CD4-positive, alpha-beta T cell treated with Interleukin-17A for 1 hour (primary cell): ENCODE measurements around the gene ABLIM2.

Experiments
- DNase-seq: peaks from one replicate; pipeline ENCODE4 v3.0.0-alpha.2; 2020

ABLIM2 gene

DNA sequence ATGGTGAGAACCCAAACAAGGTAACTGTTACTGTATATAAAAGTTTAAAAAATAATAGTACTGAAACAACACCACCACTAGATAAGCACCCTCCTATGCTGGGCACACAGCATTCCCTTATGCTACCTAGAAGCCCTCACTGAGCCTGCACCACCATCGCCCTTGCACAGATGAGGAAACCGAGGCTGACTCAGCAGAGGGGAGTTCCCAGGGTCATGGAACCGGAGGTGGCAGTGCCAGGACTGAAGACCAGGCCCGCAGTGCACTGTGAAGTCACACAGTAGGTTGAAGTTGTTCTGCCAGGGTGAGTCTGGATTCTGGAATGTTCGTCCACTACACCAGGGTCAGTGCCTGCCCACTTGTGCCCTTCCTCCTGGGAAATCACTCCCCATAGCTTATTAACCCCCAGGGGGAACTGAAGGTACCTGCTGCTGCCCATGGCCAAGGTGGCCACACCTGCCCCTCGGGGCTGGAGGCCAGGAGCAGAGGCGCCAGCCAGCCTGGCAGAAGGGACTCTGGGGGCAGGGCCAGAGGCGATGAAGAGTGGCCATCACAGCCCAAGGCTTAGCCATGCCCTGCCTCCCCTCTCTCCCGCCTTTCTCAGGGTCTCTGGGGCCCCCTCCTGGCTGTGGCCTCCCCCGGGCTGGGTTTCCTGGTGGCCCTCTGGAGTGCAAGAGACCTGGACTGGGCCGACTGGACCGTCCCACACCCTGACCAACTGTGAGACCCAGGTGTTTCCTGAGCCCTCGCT is 15.1 kb upstream of the ABLIM2 start:
- no peak for DNase-seq

DNA sequence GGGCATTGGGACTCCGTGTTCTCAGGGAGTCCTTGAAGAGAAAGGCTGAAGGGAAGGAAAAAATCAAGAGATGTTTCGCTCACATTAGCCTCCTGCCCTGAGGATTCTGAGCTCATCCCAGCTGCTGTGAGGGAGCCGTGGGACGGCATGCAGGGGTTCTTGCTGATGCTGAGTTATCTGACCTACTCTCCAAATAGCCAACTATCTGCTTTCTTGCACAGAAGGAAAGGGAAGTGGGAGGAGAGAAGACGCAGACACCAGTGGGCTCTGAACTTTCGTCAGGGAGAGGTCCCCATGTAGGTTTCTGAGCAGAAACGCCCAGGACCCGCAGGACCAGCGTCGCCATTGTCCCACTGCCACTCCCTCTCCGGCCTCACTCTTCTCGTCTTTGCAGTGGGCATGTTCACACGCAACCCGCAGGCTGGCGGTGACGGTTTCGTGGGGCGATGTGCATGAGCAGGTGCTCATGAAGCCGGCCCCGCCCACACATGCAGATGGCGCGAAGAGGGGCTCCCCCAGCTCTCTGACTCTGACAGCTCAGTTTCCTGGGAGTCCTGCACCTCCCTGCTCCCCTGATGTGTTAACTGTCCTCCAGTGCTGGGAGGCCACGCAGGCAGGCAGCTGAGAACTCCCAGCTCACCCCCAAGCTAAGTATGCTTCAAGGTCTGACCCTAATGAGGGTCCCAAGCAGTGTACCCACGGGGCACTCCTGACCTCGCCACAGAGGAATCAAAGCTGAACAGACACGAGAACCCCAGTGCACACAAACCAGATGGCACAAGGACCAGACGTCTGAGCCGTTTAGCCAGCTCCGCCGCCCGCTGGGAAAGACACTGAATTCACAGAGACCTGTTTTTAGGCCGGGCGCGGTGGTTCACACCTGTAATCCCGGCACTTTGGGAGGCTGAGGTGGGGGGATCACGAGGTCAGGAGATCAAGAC is 13.6 kb upstream of the ABLIM2 start:
- no peak for DNase-seq

DNA sequence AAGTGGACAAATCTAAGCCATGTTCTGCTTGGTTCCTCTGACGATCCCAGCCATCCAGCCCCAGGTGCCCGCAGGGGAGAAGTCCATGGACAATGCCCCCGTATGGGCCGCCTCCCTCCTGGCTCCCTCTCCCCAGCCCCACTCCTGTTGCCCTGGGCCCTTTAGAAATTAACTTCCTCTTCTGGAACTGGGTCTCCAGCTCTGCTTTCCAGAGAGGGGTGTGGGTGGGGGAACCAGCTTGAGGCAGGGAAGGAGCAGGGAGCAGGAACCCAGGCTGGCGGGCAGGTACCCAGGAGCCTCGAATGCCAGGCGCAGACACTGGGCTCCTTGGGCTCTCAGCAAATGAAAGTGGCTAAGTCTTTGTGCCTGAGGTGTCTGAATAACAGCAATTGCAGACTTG is 12.7 kb upstream of the ABLIM2 start:
- no peak for DNase-seq

DNA sequence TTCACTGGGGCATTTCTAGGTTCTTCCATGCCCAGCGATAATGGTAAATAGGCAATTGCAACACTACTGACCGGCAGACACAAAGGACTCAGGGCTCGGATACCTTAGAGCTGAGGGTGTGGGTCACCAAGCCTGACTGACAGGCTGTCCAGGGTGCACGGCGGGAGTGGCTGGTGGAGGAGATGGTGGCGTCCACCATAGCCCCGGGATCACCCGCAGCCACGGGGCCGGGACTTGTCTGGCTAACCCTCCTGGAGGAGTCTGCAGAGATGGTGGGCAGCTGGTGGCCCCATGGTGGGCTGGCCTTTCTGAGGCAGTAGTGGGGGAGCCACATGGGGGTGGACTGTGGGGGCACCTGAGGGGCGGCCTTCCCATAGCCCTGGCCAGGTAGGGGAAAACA is 11.7 kb upstream of the ABLIM2 start:
- no peak for DNase-seq

DNA sequence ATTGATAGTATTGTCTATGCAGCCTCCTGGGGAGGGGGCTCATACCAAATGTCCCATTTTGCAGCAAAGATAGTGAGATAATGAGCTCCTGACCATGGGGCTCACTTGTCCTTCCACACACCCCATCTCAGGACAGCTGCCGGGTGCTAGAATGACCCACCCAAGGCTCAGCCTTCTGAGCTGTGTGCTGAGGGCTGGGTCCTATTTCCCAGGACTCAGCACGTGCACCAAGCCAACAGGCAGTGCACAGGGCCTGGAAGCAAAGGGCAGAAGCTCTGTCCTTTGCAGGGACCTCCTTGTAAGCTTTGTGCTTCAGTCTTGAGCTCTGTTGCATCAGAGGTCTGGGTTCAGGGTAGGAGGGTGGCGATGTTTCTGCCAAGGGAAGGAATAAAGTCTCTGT is 11.2 kb upstream of the ABLIM2 start:
- no peak for DNase-seq

DNA sequence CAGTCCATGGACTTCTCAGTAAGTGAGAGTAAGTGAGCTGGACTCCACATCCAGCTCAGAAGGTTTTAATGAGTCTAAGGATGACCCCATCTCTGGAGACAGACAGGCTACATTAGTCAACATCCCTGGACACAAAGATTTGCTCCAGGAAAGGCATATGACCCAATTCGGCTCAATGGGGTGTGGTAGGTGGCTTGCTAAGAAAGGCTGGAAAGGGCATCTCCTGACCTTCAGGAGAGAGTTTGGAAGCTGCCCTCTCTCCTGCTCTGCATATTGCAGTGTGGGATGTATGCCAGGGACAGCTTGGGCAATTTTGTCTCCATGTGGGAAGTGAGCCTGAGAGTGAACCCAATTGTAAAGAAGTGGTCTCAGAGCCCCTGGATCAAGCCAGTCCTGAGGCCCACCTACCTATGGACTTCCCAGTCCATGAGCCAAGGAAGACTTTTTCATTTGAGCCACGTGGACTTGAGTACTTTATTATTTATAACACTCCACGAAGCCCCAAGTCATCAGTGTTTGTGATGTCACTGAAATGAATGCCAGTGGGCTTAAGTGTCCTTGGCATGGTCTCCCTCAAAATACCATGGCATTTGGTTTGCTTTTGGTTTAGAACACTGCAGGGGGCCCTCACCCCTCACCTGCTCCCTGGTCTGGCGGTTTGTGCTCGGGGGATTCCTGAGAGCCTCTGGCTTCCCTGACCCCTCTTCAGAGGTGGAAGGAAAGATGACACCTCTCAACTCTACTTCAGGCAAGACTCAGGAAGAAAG is 10.4 kb upstream of the ABLIM2 start:
- DNase-seq = no peak

DNA sequence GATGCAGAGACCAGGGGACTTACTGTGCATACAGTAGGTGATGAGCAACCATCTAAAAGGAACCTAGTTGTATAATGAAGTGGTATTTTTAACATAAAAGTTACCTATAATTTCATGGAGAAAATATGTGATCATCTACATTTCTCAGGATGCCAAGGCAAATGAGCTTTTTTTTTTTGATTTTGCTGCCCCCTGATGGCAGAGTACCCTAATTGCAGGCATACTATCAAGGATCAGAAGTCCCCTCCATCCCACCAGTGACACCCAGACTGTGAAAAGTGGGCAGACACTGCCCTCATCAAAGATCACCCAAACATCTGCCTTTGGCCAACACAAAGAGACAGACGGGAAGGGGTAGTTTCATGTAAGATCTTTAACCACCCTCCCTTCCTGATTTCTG is 9.6 kb upstream of the ABLIM2 start:
- DNase-seq = no peak

DNA sequence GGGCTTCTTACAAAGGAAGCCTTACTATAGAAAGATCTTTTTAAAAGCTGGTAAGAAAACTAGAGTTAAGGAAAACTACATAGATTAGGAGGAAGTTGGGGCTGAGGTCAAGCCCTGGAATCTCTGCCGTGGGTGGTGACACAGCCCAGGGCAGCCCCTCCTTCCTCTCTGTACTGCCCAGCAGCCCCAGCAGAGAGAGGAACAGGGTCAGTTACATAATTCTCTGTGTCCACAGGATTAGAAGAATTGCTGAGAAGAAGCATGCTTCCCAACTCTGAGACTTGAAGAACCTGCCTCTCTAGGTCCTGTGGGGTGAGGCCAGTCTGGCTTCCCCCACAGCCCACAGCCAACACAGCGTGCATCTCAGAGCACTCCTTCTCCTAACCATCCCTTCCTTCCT is 9.2 kb upstream of the ABLIM2 start:
- DNase-seq = no peak

DNA sequence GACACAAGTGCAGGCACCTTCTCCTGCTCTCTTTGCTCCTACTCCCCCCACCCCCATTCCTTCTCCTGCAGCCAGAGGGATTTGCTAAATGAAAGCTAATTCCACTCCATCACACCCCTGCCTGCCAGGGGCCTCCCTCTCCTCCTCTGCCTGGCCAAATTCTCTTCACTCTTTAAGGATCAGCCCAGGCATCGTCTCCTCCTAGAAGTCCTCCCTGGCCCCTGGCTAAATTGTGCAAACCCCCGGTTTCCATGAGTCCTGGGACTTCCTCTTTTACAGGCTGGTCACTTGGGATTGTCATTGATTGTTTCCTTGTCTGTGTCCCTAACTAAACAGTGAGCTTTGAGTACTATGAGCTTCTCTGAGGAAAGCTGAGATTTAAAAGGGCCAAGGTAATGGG is 8.7 kb upstream of the ABLIM2 start:
- DNase-seq = no peak

DNA sequence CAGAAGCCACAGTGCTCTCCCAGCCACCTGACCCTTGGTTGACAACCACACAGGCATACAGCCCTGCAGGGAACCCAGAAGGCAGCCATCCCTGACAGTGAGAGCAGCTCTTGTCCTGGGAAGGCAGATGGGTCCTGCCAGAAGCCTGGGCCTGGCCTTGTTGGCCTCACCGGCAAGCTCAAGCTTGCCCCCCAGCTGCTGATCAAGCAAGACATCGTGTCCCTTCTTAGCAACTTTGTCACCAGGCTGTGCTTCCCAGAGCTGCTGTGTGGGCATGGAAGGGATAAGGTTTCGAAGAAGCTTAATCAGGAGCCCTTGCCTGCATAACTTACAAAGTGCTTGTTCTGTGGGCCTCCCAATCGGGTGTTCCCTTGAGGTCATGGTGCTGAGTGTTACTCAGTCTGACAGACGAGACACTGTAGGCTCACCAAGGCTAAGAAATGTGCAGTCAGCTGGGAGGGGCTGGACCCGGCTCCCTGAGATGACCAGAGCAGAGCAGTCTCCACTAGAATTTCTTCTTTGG is 6.8 kb upstream of the ABLIM2 start:
- DNase-seq = no peak

DNA sequence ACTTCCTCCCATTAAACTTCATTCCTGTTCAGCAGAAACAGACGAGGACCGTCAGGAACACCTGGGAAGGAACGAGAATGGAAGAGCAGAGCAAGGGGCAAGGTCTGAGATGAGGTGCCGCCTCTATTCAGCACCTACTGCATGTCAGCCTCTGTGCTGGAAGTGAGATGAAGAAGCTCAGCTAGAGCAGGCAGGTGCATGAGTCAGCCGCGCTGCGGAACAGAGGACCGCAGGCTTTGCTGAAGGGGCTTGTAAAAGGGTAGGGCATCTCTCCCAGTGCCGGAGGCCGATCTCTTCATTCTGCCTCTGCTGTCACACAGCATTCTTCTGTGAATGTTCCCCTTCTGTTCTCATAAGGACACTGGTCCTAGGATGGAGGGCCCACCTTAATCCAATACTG is 6.1 kb upstream of the ABLIM2 start:
- no peak for DNase-seq

DNA sequence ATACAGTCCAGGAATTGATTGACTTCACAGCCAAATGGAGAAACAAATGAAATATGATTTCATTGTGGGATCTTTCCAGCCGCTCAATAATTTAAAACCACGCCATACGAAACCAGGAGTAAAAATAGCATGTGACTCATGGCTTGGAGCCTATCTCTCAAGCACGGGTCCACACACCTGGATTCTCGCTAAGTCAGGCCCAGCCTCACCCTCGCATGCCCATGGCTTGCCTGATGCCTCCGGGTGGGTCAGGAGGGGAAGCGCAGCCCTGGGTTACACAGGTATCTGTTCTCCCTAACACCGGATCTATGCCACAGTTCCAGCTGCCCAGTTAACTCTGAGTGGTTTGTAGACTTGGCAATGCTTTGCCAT is 5.6 kb upstream of the ABLIM2 start:
- DNase-seq = no peak

DNA sequence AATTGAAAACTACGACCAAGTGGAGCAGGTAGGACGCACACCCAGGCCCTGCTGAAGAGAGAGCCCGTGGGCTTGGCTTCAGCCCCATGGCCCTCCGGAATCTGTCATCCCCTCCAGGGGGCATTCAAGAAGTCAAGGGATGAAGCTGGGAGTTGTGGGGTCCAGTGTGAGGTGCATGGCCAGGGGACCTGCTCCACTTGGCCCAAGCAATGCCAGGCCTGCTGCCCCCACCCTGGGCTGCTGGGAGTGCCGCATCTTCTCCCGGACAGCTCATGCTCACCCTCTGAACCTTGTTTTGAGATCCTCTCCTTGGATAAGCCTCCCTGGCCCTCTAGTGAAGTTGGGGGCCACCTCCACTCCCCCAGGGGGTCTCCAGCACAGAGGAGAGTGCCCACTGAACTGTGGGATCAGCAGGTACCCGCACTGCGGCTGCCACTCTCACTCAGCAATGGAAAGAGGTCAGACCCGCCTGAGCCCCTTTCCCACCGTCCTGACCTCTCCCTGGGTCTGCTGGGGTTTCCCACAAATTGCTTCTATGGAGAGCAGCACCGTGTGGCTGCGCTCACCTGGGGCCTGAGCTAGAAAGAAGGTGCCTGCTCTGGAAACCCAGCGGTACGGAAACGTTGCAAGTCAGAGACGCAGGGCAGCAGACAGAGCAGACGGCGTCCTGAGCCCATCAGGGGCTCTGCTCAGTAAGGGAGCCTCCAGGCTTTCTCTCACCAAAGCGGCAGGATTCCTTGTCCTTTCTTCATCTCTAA is 5.0 kb upstream of the ABLIM2 start:
- no peak for DNase-seq

DNA sequence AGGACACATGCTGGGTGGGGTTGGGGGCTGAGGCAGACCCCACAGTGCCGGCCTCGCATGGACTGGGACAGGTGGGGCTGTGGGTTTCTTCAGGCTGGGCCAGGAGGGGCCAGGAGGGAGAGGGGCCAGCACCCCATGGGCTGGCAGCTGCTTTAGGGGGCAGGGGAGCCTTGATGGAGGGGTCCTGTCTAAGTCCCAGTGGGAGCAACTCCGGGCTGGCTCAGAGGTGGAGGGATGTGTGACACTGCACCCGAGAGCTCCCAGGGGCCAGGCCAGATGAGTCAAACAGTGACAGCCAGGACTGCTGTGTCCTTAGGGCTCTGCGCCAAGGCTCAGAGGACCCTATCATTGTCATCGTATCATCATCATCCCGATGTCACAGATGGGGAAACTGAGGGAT is 4.4 kb upstream of the ABLIM2 start:
- no peak for DNase-seq

DNA sequence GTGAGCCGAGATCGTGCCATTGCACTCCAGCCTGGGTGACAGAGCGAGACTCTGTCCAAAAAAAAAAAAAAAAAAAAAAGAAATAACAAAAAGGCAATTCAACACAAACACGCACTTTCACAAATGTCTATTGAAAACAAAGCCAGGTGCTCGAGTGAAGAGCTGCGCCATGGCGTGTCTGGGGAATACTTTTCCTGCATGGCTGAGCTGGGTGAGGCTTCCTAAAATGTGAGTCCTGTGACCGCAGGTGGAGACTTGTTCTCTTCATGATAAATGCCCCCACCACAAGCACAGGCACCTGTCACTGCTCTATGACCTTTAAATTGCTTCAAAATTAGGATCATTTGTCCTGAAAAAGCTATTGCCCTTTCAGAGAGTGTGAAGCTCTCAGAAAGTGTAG is 4.0 kb upstream of the ABLIM2 start:
- DNase-seq = no peak

DNA sequence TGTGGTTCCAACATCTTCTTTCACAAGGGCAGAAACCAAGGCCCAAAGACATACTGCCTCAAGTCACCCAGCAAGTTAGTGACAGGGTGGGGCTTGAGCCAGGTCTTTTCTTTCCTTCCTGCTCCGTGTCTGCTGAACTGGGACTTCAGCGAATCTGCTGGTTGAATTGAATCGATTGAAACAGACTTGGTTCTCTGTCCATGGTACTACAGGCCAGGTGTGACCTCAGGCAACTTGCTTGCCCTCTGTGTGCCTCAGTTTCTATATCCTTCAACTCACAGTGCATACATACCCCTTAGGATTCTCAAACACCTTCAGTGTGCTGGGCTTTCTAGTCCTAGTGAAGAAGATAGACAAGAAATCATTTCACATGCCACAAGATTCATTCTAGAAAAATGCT is 2.0 kb upstream of the ABLIM2 start:
- DNase-seq = no peak

DNA sequence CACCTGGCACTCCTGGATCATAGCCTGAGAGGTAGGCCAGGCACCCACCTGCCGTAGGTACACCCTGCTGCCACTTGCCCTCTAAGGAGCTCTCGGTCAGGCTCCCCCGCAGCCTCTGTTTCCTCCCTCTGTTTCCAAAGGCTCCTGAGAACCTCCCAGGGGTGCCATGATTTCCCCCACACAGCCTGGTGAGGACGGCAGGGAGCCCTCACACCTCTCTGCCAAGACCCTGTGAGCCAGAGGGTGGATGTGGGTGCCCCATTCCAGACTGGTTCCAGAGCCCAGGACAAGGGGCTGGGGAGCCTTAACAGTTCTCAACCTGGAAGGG is 1.6 kb upstream of the ABLIM2 start:
- no peak for DNase-seq

DNA sequence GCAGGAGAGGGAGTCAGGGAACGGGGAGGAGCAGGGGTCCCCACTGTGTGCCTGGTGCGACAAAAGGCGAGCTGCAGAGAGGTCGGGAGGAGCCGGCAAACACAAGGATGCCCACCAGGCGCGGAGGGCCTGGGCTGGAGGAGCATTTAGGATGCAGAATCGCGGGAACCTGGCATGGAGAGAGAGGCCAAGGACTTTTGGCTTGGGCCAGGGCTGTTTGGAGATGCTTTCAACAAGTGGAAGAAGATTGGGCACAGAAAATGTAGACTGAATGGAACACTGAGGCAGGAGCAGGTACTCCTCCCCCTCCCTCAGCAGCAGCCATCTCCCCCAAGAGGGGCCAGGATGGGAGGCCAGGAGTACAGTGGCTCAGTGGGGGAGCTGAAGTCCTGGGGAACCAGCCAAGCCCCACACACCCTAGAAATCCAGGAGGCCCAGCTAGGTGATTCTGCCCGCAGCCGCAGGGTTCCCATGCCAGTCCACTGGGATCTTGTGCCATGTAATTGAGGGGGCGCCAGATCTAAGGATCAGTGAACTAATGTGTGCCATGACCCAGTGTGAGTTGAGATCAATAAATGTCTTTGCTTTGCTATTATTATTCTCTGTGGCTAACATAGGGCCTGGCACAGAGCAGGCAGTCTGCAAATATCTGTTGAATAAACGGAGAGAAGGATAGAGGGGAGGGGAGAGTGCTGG is 1.1 kb upstream of the ABLIM2 start:
- DNase-seq = no peak

DNA sequence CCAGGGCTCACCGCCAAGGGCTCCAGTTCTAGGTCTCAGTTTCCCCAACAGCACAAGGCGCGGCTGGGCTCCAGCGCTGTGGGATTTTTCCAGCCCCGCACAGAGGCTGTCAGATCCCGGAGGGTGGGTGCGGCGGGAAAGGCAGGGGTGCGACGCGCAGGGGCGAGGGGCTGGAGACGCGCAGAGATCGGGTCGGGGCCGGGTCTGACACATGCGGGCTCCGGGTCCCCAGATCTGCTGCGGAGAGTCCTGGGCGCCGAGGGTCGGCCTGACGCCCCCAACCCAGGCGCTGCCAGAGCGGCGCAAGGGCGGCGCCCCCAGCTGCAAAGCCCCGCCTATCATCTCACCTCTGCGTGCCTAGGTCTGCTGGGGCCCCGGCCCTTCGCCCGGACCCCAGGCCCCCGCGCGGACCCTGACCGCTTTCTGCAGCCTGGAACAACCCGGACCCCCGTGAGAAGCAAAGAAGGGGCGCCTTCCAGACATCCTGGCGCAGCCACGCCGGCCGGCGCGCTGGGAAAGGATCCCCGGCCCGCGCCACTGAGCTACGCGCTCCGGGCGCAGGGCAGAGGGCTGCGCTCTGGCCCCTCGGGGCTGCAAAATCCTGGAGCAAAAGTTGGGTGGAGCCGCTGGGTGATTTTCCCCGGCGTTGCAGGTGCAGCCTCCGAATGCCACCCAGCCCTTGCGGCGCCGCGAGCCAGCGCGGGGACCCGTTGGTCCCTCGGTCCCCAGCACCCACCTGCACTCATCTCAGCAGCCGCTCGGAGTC is 486 bp downstream of the ABLIM2 start:
- DNase-seq = no peak

DNA sequence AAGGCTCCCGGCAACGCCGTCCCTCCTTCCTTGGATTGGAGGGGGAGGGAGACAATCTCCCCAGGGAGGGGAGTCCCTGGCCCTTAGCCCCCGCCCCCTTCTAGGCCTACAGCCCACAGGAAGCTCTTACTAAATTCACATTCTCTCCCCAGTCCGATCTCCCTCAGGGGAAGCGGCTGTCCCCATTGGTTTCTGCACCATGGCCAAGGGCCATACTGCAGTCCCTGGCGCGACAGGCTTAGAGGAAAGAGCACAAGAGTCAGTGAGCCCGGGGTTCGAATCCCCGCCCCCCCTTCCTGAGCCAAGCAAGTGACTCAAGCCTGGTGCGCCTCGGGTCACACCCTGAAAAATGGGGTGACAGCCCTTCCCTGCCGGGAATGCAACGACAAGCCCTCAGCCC is 1.1 kb downstream of the ABLIM2 start:
- DNase-seq = no peak

DNA sequence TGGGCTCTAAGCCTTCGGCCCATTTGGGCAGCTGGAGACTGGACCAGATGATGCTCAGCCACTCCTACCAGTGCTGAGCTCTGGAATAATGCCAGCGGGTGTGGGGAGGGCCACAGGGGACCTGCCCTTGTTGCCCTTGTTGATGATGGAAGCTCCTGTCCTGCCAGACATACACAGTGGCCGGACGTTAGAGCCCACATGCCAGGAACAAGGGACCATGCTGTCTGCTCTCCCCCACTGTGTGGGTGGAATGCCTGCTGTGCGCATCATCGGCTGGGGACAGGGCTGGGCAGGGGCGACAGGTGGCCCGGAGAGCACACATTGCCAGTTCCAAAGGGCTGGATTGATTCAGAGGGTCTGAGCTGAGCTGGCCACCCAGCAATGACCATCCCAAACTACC is 2.0 kb downstream of the ABLIM2 start:
- no peak for DNase-seq
